Hepatocyte (in vitro differentiated cells): ENCODE data around the gene ENTR1.

Experiments used
- CTCF ChIP-seq: fragments of 200-600 bp; sonication (generic); IDR thresholded peaks from 2 replicates; pipeline ENCODE4 v1.5.1; 2016; ENCODE audit warnings: antibody characterized with exemption, mild to moderate bottlenecking; ENCODE audit not compliant: poor library complexity
- EZH2phosphoT487 ChIP-seq: fragments of 200-600 bp; sonication (generic); IDR thresholded peaks from one replicate; pipeline ENCODE4 v1.6.1; 2018; ENCODE audit warnings: antibody characterized with exemption, mild to moderate bottlenecking, low read depth, moderate library complexity; ENCODE audit not compliant: unreplicated experiment, severe bottlenecking

- no peak for TF ChIP-seq CTCF
- no peak for TF ChIP-seq EZH2phosphoT487
These were observed 57.3 kb downstream of the ENTR1 start for GRCh38 chr9:136353088-136353487.
